ENCODE results near the gene CNTN5.
"Not testable (repeated sequence)": the region's sequence is repeated elsewhere in the genome, so short reads cannot be mapped to it uniquely, and the experiment has no call there.

CNTN5 gene

DNA sequence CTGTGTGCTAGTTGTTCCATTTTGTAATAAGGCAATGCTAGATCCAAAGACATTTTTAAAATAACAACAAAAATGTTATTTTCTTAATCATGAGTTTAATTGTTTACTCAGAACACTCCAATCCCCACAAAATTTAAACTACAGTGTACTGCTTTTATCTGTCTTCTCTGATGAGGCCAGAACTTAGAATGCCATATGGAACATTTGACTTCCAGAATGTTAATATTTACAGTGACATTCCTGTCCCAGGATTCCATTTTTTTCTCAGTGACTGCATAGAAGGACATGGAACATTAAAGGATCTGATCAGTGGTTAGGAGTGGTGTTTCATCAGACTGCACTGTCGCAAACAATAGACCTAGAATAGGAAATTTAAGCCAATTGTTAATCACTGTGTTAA is 1171.4 kb downstream of the CNTN5 start:
- DNase-seq, result no peak
- in situ Hi-C loops (cut with MboI; ENCODE audit: low pct_unique_long_range_greater_than_20kb, low sequenced_read_pairs), result no loop called here

DNA sequence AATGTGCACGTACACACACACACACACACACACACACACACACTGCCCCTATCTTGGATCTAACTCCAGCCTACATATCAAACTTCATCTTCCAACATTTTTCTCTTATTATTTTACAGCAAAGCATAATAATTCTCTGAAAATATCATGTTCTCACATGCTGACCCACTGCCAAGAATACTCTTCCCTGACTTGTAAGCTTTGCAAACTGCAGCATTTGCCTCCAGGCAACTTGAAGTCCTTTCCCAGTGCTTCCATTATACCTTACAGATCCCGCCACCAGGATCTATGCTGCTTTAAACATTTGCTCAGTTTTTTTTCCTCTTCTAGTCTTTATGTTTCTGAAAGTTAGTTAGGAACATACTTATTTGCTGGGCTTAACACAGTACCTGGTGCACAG is 1183.0 kb downstream of the CNTN5 start:
- in situ Hi-C loops (cut with MboI; ENCODE audit: low pct_unique_long_range_greater_than_20kb, low sequenced_read_pairs), result no loop called here
- no peak for DNase-seq

DNA sequence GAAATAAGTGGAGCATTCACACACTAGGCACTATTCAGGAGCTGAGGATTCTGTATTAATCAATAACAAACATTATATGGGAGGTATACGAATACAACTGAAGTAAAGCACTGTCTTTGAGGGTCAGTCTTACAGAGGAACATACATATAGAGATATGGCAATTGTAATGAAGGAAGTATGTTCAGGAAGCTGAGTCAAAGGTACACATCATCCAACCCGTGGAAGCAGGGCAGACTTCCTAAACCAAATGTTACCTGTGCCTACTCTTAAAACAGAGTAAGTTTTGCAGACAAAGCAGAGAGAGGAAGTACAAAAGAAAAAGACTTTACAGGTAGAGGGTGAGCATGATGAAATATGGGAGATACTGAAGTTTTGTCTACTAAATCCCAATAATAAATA is 1185.2 kb downstream of the CNTN5 start:
- DNase-seq, result no peak
- in situ Hi-C loops (cut with MboI; ENCODE audit: low pct_unique_long_range_greater_than_20kb, low sequenced_read_pairs), result no loop called here

DNA sequence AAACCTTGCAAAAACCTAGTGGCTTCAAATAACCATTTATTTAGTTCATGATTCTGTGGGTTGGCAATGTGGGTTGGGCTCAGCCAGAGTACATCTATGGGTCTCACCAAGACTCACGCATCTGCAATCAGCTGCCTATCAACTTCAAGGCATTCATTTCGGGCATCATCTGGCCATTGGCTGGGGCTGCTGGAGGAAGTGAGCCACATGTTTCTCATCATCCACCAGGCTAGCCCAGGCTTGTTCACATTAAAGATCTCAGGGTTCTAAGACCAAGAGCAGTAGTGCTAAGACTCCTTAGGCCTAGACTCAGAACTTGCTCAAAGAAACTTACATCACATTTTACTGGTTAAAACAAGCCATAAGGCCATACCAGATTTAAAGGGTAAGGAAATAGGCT is 1187.5 kb downstream of the CNTN5 start:
- DNase-seq, result no peak
- in situ Hi-C loops (cut with MboI; ENCODE audit: low pct_unique_long_range_greater_than_20kb, low sequenced_read_pairs), result no loop called here

DNA sequence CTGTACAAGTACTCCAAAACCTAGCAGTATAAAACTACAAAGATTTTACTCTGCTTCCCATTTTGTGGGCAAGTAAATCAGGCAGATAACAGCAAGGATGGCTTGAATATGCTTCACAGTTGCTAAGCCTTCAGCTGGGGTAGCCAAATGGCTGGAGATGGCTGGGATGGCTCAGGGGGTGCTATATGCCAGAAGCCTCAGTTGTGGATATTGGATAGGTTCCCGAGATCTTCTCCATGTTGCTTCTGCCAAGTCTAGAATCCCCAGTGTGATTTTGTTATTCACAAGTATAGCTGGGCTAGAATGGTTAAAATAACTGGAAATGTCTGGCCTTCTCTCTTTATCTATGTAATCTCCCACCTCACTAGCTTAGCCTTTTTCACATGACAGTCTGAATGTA is 1194.0 kb downstream of the CNTN5 start:
- in situ Hi-C loops (cut with MboI; ENCODE audit: low pct_unique_long_range_greater_than_20kb, low sequenced_read_pairs), result no loop called here
- DNase-seq, result no peak

DNA sequence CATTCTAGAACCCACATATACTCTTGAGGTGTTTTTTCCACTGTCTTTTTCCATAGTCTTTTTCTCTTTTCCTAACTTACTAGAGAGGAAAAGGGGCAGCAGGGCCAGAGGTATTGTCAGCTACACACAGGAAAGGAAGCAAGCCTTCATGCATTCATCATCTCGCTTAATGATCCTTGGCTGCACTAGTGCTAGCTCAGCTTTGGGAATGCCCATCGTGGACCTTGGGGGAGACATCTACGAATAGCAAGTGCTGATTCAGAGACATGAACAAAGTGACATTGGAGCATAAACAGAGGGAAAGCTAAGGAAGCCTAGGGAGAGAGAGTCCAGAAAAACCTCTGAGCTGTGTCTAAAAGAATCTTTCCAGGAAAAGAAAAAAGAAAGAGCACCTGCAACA is 1200.1 kb downstream of the CNTN5 start:
- in situ Hi-C loops (cut with MboI; ENCODE audit: low pct_unique_long_range_greater_than_20kb, low sequenced_read_pairs), result no loop called here
- DNase-seq, result no peak

DNA sequence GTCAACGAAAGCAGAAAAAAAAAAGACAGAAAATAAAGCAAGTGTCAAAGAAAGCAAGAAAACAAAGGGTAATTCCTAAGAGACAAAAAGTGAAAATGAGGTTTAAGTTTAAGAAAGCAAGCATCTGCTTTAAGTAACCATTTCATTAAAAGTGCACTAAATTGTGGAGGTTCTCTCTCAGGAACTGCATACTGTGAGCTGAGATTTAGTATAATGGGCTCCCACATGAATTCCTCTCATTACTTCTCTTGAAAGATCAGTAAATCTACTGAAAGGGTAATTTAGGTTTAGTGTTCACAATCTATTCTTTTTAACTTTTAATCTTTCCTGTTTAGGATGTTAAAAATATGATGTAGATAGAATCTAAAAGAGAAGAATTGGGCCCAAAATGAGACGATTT is 1201.0 kb downstream of the CNTN5 start:
- DNase-seq, result no peak
- in situ Hi-C loops (cut with MboI; ENCODE audit: low pct_unique_long_range_greater_than_20kb, low sequenced_read_pairs), result no loop called here

DNA sequence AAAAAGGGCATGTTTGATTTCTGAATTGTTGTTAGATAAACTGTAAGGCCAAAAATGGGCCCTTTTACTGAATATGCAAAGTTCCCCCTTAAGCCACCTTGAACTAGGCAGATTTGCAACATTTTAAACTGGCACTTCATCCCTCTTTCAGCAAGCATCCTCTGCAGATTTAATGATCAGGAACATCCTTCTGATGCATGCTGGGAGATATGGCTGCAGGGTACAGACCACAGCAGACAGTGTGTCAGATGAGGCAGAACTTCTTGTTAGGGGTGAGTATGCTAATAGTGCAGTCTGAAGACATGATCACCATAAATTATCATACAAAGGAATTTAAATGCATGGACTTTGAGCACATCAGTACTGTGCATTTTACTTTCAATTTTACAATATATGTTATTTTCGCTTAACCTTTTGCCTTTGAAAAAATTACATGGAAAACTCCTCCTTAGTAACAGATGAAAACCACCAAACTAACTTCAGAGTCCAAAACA is 1203.8 kb downstream of the CNTN5 start:
- in situ Hi-C loops (cut with MboI; ENCODE audit: low pct_unique_long_range_greater_than_20kb, low sequenced_read_pairs), result no loop called here
- no peak for DNase-seq

DNA sequence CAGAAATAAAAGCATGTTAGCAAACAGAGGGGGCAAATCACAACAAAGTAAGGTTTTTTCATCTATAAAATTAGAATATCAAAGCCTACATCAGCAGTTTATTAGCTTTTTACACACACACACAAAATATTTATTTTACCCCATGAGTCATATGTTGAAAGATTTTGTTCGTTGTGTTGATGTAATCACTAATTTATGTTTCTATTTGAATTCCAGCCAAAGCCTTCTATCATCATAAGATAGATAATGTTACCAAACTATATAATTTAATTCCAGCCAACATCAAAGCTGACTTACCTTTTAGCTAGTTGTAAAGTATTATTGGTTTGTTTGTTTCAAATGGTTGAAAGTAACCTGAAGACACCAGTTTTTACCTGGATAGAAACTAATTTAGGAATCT is 1208.3 kb downstream of the CNTN5 start:
- no peak for DNase-seq
- in situ Hi-C loops (cut with MboI; ENCODE audit: low pct_unique_long_range_greater_than_20kb, low sequenced_read_pairs), result no loop called here

DNA sequence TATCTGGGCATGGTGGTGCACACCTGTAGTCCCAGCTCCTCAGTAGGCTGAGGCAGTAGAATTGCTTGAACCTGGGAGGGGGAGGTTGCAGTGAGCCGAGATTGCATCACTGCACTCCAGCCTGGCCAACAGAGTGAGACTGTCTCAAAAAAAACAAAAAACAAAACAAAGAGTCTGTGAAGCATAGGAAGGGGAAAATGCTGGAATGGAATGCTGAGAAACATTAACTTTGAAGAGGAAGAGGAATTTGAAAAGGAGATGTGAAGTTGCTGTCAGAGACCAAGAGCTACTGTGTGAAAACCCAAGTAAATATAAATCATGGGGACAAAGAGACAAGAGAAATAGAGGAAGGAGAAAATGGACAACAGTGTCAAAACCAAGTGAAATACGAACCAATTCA is 1211.3 kb downstream of the CNTN5 start:
- no peak for DNase-seq
- in situ Hi-C loops (cut with MboI; ENCODE audit: low pct_unique_long_range_greater_than_20kb, low sequenced_read_pairs), result no loop called here

DNA sequence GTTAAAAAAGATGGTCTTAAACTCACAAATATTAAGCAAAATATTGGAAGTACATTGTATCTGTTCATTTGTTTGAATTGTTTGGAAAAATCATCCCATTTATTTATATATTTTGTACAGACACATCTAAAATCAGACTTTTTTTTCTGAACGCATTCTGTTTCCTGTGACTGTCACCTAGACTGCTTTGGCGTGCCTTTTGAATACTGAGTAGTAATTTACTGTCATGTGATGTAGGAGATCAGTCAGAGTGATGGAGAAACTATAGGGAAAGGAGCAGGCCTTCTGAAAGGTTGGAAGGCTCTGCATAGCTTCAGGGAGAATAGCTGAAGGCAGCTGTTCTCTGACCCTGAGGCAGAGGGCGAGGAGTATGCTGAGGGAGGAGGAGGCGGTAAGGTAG is 1214.3 kb downstream of the CNTN5 start:
- no peak for DNase-seq
- in situ Hi-C loops (cut with MboI; ENCODE audit: low pct_unique_long_range_greater_than_20kb, low sequenced_read_pairs), result no loop called here

DNA sequence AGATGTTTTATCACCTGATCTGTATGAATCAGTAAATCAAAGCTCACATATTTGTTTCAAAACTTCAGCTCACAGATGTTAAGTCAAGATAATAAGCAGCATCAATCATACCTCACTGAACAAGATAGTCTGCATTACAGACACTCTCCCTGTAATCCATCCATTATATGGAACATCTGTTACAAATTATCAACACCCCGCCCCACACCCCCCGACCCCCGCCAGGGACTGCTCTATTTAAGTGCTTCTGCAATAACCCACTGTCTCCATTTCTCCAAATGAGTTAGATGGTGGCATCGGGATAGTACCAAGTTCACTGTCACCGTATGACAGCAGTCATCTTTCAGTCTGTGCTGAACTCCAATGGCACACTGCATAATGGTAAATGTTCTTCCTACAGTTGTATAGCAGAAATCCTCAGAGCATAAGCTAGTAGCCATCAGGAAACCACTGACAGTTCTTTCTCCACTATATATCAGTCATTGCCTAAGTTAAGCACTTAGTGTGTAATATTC is 1219.3 kb downstream of the CNTN5 start:
- in situ Hi-C loops (cut with MboI; ENCODE audit: low pct_unique_long_range_greater_than_20kb, low sequenced_read_pairs), result no loop called here
- no peak for DNase-seq

DNA sequence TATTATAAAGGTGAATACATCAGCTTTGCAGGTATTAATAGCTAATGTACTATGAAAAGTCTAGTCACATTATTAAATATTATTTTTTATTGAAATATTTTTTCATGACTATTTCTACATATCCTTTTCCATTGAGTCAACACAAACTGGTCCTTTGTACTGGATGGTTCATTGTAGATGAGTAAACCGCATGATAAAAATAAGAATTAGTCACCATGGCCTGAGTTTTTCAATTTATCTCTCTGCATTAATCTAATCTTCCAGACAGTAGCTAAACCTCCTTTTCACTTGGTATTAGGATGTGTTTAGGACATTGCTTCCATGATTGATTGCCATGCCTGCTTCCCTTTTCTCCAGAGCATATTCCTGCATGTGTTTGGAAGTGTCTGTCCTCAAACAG is 1227.0 kb downstream of the CNTN5 start:
- in situ Hi-C loops (cut with MboI; ENCODE audit: low pct_unique_long_range_greater_than_20kb, low sequenced_read_pairs), result no loop called here
- DNase-seq, result no peak

DNA sequence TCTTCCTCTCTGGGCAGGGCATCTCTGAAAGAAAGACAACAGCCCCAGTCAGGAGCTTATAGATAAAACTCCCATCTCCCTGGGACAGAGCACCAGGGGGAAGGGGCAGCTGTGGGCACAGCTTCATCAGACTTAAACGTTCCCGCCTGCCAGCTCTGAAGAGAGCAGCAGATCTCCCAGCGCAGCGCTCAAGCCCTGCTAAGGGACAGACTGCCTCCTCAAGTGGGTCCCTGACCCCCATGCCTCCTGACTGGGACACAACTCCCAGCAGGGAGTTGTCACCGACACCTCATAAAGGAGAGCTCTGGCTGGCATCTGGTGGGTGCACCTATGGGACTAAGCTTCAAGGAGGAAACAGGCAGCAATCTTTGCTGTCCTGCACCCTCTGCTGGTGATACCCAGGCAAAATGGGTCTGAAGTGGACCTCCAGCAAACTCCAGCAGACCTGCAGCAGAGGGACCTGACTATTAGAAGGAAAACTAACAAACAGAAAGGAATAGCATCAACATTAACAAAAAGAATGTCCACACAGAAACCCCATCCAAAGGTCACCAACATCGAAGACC is 1236.6 kb downstream of the CNTN5 start:
- in situ Hi-C loops (cut with MboI; ENCODE audit: low pct_unique_long_range_greater_than_20kb, low sequenced_read_pairs); DNase-seq: not testable (repeated sequence)

DNA sequence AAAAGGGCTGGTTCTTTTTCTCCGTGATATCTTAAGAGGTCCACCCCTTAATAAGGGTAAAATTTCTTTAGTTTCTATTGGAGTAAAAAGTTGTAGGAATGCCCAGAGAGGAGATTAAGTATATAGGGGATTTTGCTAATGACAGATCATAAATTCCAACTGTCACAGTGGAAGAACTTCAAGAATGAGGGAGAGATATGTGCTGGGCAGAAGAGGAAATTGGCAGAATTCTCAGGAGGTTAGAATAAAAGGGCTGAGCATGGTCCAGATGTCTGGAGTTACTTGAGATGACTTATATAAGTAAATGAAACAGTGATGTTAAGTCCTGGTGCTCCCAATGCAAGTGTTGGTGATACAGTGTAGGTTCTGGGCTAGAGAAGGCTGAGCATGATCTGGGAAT is 1248.8 kb downstream of the CNTN5 start:
- in situ Hi-C loops (cut with MboI; ENCODE audit: low pct_unique_long_range_greater_than_20kb, low sequenced_read_pairs), result no loop called here
- no peak for DNase-seq

DNA sequence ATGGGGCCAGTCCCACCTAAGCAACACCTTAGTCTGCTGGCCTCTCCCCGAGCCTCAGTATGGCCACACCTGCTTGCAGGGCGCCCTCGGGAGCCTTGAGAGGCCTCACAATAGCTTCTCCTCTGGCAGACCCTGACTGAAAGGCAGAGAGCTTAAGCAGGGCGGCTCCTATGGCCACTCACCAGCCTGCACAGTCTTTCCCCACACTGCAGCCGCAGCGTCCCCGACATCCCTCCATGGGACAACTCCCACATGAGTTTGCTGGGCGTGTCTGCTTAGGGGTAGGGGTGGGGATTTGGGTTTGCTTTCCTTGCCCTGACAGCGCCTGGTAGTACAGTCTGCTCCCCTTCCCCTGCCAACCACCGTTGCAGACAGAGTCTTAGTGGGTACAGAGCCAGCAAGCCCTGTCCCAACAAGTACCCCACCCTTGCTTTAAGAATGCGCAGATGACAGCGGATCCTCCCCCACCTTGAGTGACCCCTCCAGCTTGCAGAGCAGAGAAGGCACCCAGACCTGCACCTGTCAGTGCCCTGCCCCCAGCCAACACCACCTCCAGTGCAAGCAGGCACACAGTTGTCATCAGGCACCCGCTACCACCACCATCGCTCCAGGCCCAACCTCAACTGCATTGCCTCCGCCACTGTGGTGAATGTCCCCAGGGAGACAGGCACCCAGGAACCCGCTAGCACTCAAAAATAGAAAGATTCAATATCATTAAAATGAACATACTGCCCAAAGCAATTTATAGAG is 1252.5 kb downstream of the CNTN5 start:
- in situ Hi-C loops (cut with MboI; ENCODE audit: low pct_unique_long_range_greater_than_20kb, low sequenced_read_pairs), result no loop called here
- DNase-seq, result no peak

DNA sequence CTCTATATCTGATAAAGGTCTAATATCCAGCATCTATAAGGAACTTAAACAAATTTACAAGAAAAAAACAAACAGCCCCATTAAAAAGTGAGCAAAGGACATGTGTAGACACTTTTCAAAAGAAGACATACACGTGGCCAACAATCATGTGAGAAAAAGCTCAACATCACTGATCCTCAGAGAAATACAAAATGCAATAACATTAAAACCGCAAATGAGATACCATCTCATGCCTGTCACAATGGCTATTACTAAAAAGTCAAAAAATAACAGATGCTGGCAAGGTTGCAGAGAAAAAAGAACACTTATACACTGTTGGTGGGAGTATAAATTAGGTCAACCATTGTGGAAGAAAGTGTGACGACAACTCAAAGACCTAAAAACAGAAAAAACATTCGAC is 1253.7 kb downstream of the CNTN5 start:
- DNase-seq; in situ Hi-C loops (cut with MboI; ENCODE audit: low pct_unique_long_range_greater_than_20kb, low sequenced_read_pairs): not testable (repeated sequence)

DNA sequence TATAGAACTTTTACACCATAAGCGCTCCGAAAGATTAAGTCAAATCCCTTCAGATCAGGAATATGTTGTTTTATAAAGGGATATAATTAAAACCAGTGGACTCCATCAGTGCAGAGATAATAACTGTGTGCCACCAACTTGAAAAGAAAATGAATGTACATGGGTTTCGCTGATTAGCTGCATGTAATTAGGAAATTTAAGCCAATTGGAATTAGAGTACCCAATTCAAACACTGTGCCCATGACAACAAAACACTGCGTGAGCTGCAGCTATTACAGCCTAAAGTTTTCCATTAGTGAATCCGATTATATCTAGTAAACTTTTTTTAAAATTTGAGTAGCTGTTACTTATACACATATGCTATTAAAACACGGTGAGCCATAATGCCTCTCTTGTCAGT is 1274.0 kb downstream of the CNTN5 start:
- DNase-seq, result no peak
- in situ Hi-C loops (cut with MboI; ENCODE audit: low pct_unique_long_range_greater_than_20kb, low sequenced_read_pairs), result no loop called here

DNA sequence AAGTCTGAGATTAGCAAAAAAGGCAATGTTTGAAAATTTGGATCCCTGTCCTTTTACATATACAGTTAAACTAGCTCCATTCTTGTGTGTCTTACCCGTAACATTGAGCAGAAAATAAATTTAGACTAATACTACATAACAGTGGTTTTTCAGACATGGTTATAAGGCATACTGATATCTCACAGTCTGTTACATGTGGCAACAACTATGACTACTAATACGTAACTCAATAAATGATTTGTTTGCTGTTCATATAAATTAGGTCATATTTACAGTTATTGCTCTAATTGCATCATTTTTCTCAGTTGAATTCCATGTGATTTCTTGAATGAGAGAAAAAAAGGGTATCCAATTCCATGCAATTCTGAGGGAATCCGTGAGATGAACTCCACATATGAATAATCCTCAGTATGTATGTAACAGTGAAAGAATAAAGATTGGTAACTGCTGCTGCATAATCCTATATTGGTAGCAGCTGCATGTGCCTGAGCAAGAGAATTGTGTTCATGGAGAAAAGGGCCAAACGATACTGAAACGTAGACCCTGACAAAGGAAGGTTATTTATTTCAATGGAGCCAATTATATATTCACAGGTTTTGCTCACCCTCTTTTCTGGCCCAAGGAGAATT is 1275.4 kb downstream of the CNTN5 start:
- DNase-seq, result no peak
- in situ Hi-C loops (cut with MboI; ENCODE audit: low pct_unique_long_range_greater_than_20kb, low sequenced_read_pairs), result no loop called here

DNA sequence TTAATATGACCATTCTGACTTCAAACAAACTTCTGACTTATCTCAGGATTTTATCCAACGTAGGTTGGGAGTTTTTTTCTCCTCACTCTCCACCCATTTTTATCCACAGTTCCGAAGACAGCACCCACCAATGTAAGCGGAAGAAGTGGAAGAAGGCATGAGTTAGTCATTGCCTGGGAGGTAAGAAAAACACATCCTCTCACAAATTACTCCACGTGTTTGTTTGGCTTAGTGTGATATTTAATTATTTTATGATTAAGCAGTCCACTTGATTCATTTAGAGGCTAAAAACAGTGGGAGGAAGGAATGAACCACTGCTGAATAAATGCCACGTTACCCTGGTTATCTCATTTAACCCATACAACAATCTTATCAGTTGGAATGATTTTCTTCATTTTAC is 1276.8 kb downstream of the CNTN5 start:
- DNase-seq, result no peak
- in situ Hi-C loops (cut with MboI; ENCODE audit: low pct_unique_long_range_greater_than_20kb, low sequenced_read_pairs), result no loop called here

Measured in KBM-7 (cell line).